HL-60 (cell line): ENCODE data around the gene WDR27.

Source experiments
- REST ChIP-seq: IDR thresholded peaks from 2 replicates; pipeline ENCODE4 v1.6.1; 2012; ENCODE audit warnings: low read depth; ENCODE audit not compliant: insufficient replicate concordance
- TF ChIP-seq, protein P1 (sequence below): IDR thresholded peaks from one replicate; pipeline ENCODE4 v1.5.1; 2011; ENCODE audit warnings: low read length, control low read depth, inconsistent platforms; ENCODE audit not compliant: insufficient read depth

DNA sequence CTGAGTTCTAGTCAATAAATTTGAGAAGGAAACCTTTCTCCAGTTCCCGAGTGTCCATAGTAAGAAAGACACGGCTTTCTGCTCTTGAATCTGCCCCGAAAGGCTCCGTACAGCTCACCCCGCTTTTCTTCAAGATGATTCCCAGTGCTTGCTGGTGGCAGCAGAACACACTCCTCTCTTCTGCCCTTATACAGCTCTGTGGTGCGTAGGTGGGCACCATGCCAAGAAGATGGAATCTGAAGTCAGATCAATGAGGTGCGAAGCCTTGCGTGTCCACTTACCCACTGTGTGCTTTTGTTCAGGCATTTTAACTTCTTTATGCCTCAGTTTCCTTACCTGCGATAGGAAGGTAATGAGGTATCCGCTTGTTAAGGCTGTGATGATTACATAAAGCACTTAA, 142.2 kb downstream of the WDR27 start:
- no peak for TF ChIP-seq REST
- TF ChIP-seq, protein P1, sequence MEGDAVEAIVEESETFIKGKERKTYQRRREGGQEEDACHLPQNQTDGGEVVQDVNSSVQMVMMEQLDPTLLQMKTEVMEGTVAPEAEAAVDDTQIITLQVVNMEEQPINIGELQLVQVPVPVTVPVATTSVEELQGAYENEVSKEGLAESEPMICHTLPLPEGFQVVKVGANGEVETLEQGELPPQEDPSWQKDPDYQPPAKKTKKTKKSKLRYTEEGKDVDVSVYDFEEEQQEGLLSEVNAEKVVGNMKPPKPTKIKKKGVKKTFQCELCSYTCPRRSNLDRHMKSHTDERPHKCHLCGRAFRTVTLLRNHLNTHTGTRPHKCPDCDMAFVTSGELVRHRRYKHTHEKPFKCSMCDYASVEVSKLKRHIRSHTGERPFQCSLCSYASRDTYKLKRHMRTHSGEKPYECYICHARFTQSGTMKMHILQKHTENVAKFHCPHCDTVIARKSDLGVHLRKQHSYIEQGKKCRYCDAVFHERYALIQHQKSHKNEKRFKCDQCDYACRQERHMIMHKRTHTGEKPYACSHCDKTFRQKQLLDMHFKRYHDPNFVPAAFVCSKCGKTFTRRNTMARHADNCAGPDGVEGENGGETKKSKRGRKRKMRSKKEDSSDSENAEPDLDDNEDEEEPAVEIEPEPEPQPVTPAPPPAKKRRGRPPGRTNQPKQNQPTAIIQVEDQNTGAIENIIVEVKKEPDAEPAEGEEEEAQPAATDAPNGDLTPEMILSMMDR = no peak
